DMS 273 (cell line): ENCODE results near the gene AGAP1.

Experiments used
- DNase-seq: peaks from one replicate; lab custom pipeline; 2025; ENCODE audit not compliant: unreplicated experiment; lab: John Stamatoyannopoulos, UW

The AGAP1 gene

GRCh38 chr2:235727174-235727573 lies 233.3 kb downstream of the AGAP1 start:
- DNase-seq, result no peak

DNA sequence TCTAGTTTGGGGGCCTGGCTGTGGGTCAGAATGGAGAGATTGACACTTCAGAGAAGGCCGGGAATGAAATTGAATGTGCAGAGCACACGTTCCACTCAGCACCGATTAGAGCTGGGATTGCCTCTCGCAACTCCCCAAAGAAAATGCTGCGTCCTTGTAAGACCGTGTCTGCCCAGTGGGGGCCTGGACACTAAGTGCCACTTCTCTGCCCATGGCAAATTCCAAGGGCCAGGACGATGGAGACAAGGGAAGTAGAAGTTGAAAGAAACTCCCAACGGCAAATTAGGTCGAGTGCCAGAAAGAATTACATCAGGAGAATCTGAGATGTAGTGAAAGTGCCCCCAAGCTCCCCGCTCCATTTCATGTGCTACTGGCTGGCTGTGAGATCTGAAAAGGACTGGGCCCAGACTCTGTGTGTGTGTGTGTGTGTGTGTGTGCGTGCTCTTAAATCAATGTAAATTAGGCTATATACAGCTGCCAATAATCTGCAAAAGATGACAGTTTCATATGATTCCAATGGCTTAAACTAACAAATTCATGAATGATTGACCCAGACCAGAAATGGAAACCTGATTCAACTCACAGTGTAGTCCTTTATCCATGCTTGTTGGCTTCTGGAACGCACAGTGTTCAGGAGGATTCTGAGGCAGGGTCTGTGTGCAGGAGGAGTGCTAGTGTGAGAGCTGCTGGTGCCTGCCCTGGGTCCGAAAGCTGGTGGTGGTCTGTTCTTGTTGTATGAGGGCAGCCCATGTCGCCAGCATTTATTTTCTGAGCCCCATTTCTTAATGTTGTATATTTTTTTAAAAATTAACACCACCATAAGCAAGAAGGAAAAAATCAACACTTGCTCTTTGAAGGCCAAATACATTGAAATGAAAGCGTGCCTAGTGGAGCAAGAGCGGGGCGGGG lies 234.3 kb downstream of the AGAP1 start:
- DNase-seq, result no peak

- DNase-seq, result no peak
These were observed 235.1 kb downstream of the AGAP1 start for GRCh38 chr2:235728800-235729556.

- DNase-seq, result no peak
These were observed 235.7 kb downstream of the AGAP1 start for GRCh38 chr2:235729557-235729947.

DNA sequence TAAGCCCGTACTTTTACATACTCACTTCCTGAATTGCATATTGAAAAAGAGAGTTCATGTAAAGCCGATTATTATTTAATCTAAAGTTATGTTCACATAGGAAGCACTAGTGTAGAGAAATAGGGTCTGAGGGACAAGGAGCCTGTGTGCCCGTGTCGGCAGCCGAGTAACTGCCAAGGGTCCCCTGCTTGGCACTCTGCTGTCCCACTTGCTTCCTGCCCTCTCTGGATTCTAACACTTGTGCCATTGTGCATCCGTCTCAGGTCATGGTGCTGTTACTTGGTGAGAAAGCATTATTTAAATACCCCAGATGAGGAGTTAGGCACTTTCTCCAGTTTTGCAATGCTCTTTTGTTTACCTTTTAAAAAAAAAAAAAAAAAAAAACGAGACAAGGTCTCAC lies 236.3 kb downstream of the AGAP1 start:
- DNase-seq, result no peak

- no peak for DNase-seq
These were observed 239.9 kb downstream of the AGAP1 start for GRCh38 chr2:235733761-235734160.

- no peak for DNase-seq
These were observed 240.3 kb downstream of the AGAP1 start for GRCh38 chr2:235734168-235734567.

GRCh38 chr2:235734688-235735231 lies 240.9 kb downstream of the AGAP1 start:
- DNase-seq, result no peak

DNA sequence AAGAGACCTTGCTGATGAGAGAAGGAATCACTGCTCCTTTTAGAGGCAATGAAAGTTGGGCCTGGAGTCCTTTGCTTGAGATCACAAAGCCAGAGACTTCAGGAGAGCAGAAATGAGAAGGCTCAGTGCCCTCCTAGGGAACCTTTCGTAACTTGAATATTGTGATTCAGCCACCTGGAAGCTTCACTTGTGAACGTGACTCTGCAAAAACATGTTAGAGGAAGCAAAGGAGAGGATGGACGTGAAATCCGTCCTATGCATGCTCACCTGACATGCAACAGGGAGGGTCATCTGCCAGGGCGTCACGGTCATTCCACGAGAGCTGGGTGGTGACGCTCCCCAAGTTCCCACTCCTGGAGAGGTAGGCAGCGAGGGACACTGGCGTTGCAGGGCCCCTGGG lies 243.6 kb downstream of the AGAP1 start:
- DNase-seq, result no peak

GRCh38 chr2:235737840-235738239 lies 244.0 kb downstream of the AGAP1 start:
- DNase-seq, result no peak

DNA sequence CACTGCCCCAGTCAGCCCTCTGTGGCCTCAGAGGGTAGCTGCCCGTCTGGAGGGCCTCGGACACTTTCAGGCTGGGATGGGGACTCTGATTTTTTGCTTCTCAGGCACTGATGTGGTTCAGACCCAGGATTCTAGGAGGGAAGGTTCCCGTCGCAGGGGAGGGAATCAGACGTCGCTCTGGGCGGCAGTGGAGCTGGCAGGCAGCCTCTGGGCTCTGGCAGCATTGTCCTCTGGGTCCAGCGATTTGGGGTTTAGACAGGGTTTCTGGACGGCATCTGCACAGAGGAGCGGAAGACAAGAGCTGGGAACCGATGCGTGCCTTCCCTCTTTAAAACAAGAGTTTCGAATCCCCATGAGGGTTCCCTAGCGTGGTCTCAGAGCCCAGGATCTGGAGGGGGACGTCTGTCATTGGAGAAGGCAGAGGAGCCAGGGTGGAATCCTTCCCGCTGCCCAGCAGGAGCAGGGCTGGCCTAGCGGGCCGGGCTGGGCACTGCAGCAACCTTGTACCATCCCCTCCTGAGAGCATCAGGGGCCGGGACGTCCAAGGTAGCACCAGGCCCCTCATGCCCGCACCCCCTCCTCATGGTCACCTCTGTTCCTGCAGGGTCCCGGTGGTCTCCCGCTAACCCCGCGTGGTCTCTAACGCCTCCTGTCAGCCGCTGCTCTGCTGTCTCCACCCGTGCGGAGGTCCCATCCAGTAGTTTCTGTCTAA lies 246.0 kb downstream of the AGAP1 start:
- no peak for DNase-seq

DNA sequence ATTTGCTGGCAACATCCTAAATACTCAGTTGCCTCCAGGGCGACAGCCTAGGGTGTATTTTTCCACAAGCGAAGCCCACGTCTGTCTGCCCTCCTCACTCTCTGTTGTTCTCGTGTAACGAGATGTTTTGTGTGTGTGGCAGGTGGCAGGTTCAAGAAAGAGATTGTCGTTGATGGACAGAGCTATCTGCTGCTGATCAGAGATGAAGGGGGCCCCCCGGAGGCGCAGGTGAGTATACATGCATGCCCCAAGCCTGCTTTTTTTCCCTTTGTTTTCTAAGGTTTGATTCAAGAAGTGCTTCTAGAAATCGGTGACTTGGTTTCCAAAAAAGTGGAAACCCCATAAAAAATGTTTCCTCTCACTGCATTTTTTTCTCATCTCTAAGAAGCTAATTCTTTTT lies 247.0 kb downstream of the AGAP1 start:
- DNase-seq, result peak; percentile 56

- DNase-seq, result no peak
These were observed 250.3 kb downstream of the AGAP1 start for GRCh38 chr2:235744161-235744560.

DNA sequence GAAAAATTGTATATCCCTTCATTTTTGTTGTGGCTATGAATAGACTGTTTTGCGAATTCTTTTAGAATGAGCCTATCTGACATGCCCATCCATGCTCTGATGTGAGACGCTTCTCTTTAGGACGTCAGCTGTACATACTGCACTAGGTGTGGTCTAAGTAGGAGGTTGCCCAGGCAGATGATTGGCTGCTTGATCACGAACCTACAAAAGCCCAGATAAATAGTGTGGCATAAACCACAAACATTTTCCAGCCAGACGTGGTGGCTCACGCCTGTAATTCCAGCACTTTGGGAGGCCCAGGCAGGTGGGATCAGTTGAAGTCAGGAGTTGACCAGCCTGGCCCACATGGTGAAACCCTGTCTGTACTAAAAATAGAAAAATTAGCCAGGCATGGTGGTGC lies 251.8 kb downstream of the AGAP1 start:
- no peak for DNase-seq

- peak; percentile 91 for DNase-seq
These were observed 252.6 kb downstream of the AGAP1 start for GRCh38 chr2:235746257-235746934.

- DNase-seq, result no peak
These were observed 253.3 kb downstream of the AGAP1 start for GRCh38 chr2:235747001-235747785.

DNA sequence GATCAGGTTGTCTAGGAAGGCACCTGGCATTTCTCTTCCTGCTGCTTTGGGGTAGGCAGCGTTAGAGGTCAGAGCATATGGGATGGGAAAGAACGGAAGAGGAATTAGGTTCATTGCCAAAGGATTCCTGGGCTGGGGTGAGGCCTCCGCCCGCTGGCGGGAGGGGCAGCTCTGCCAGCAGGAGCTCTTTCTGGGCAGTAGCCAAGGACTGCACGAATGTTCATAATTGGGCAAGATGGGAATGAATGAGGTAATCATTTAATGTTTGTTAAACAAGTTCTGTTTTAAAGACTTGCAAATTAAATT lies 253.9 kb downstream of the AGAP1 start:
- peak; percentile 71 for DNase-seq

DNA sequence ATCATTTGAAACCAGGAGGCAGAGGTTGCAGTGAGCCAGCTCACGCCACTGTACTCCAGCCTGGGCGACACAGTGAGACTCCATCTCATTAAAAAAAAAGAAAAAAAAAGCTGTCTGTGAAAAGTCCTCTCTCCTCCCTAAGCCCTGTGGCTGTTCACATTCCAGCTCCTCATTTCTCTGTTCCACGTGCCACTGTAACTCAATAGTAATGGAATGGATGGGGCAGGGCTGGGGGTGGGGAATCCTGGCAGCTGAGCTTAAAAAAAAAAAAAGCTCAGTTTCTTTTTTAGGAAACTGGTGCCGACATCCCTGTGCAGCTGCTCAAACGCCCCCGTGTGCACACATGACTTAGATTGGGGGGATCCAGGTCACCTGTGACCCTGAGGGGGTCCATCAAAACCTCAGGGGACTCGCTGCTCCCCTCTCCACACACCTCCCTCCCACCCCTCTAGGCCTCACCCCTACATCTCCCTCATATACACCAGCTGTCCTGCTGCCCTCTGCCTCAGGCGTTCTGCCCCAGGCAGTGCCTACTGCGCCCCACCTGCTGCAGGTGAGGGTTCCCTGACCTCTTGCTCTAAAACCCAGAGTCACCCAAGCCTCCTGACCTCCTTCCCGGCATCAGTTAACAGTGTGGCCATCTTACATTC lies 255.4 kb downstream of the AGAP1 start:
- no peak for DNase-seq

DNA sequence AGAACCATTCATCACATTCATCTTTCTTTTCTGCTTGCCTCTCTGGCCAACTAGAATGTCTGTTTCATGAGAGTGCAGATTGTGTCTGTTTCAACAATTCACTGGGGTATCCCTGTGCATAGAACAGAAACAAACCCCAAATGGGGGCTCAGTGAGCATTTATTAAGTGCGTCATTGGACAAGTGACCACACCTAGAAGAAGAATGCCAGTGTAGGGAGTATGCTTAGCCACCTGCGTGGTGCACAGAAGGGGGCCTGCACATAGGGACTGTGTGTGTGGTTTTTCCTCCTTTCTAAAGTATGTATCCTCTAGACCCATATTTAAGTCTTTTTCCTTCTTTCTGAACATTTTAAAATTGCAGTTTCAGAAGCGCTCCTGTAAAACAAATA lies 255.9 kb downstream of the AGAP1 start:
- DNase-seq, result no peak

DNA sequence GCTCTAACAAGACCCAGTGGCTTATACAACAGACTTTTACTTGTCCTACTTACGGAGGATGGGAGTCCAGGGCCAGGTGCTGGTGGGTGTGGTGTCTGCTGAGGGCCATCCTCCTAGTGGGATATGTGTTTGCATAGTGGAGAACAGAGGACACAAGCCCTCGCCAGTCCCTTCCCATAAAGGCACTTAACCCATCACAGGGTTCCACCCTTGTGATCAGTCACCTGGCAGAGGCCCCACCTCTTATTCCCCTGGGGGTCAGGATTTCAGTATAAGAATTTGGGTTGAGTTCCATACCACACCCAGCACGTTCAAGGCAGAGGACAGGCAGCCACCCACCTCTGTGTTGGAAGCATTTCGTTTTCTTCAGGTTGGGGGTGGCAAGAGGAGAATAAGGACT lies 259.0 kb downstream of the AGAP1 start:
- no peak for DNase-seq
